ENCODE results near the gene TBC1D22B. TPM values are rescaled to one million over a fixed set of nuclear protein-coding genes. Genes with fewer than 3 reads are reported as not detected.

TBC1D22B gene
- total RNA-seq, 1 donor from 2014 or later = 12.5 TPM

- no peaks in the 10 kb centered on the region for H3K9me3 ChIP-seq
- no peaks in the 10 kb centered on the region for H3K36me3 ChIP-seq
- peak overlapping the region; percentile 87 for H3K27ac ChIP-seq
- intact Hi-C loops (cut with DNase I) = no loop called here
- peaks cover 48% of the 10 kb centered on the region for H3K4me1 ChIP-seq
- TF ChIP-seq CTCF (IDR thresholded peaks at IDR 0.05) = no peak
- no peak for TF ChIP-seq POLR2A (IDR thresholded peaks at IDR 0.05)
- no peak for TF ChIP-seq POLR2AphosphoS5 (IDR thresholded peaks at IDR 0.05; ENCODE audit: insufficient read depth in 1 of 2, low read depth in 1 of 2)
- DNase-seq (ENCODE audit: extremely low spot score in 2 of 2) = no peak
- no peak overlapping the region for H3K4me3 ChIP-seq
- H3K27me3 ChIP-seq = no peaks in the 10 kb centered on the region
Observed at GRCh38 chr6:37243131-37243815, 14.3 kb upstream of the TBC1D22B start.

- Histone ChIP-seq H3K27ac (peak overlapping the region; percentile 87), H3K4me3 (no peak overlapping the region), H3K36me3 (no peaks in the 10 kb centered on the region), H3K27me3 (no peaks in the 10 kb centered on the region), H3K9me3 (no peaks in the 10 kb centered on the region), H3K4me1 (peaks cover 48% of the 10 kb centered on the region)
- DNase-seq (ENCODE audit: extremely low spot score in 2 of 2) = no peak
- intact Hi-C loops (cut with DNase I) = no loop called here
- TF ChIP-seq POLR2AphosphoS5 (IDR thresholded peaks at IDR 0.05; ENCODE audit: insufficient read depth in 1 of 2, low read depth in 1 of 2) (no peak), CTCF (IDR thresholded peaks at IDR 0.05) (no peak), POLR2A (IDR thresholded peaks at IDR 0.05) (no peak)
Observed at GRCh38 chr6:37243816-37244370, 13.7 kb upstream of the TBC1D22B start.

GRCh38 chr6:37244430-37245310 is 12.9 kb upstream of the TBC1D22B start:
- DNase-seq (ENCODE audit: extremely low spot score in 2 of 2) = peak in 1 of 2 donors; percentile 99
- H3K4me1 ChIP-seq = peaks cover 47% of the 10 kb centered on the region
- no peaks in the 10 kb centered on the region for H3K36me3 ChIP-seq
- H3K9me3 ChIP-seq = no peaks in the 10 kb centered on the region
- TF ChIP-seq CTCF (IDR thresholded peaks at IDR 0.05) = no peak
- TF ChIP-seq POLR2AphosphoS5 (IDR thresholded peaks at IDR 0.05; ENCODE audit: insufficient read depth in 1 of 2, low read depth in 1 of 2) = peak; percentile 66 to 98
- TF ChIP-seq POLR2A (IDR thresholded peaks at IDR 0.05) = no peak
- H3K4me3 ChIP-seq = no peak overlapping the region
- intact Hi-C loops (cut with DNase I) = no loop called here
- no peaks in the 10 kb centered on the region for H3K27me3 ChIP-seq
- H3K27ac ChIP-seq = peak overlapping the region; percentile 87

GRCh38 chr6:37251211-37251780 is 6.3 kb upstream of the TBC1D22B start:
- H3K27me3 ChIP-seq = no peaks in the 10 kb centered on the region
- H3K36me3 ChIP-seq = no peaks in the 10 kb centered on the region
- no peak overlapping the region for H3K4me3 ChIP-seq
- intact Hi-C loops (cut with DNase I) = no loop called here
- TF ChIP-seq POLR2AphosphoS5 (IDR thresholded peaks at IDR 0.05; ENCODE audit: insufficient read depth in 1 of 2, low read depth in 1 of 2) = no peak
- no peak for TF ChIP-seq POLR2A (IDR thresholded peaks at IDR 0.05)
- no peak for TF ChIP-seq CTCF (IDR thresholded peaks at IDR 0.05)
- DNase-seq (ENCODE audit: extremely low spot score in 2 of 2) = no peak
- no peaks in the 10 kb centered on the region for H3K4me1 ChIP-seq
- H3K9me3 ChIP-seq = no peaks in the 10 kb centered on the region
- no peak overlapping the region for H3K27ac ChIP-seq
